GM20000 (cell line): ENCODE results near the gene ACMSD.

Source experiments
- DNase-seq: peaks from one replicate; pipeline ENCODE4 v3.0.0; 2012; ENCODE audit warnings: low spot score
- CTCF ChIP-seq: IDR thresholded peaks from 2 replicates; pipeline ENCODE4 v1.5.1; 2012; ENCODE audit warnings: mild to moderate bottlenecking, control low read depth; ENCODE audit errors: extremely low read depth, missing control alignments

The ACMSD gene

GRCh38 chr2:134838143-134838620 is at the start of gene ACMSD:
Gene ACMSD (plus strand): TSS chr2:134838616. CDS start chr2:134838683, 67 bp downstream.
- TF ChIP-seq CTCF, result no peak
- no peak for DNase-seq

GRCh38 chr2:134790487-134790886 is 47.9 kb upstream of the ACMSD start:
- DNase-seq, result no peak

DNA sequence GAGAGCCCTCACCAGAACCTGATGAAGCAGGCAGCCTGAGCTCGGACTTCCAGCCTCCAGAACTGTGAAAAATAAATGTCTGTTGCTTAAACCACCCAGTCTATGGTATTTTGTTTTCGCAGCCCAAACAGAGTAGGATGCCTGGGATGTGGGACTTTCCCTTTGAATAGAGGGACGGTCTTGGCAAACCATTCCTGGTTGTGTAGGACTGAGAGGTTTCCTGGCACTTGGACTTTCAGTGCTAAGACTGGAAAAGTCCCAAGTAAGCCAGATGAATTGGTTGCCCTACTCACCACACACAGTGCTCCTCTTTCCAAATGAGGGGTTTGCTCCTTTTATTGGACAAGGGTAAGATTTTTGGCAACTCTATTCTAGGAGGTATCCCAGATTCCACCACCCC is 46.8 kb upstream of the ACMSD start:
- DNase-seq, result no peak
- TF ChIP-seq CTCF, result no peak

More at GRCh38 chr2:134790487-134790886, 47.9 kb upstream of the ACMSD start:
- TF ChIP-seq CTCF, result no peak

DNA sequence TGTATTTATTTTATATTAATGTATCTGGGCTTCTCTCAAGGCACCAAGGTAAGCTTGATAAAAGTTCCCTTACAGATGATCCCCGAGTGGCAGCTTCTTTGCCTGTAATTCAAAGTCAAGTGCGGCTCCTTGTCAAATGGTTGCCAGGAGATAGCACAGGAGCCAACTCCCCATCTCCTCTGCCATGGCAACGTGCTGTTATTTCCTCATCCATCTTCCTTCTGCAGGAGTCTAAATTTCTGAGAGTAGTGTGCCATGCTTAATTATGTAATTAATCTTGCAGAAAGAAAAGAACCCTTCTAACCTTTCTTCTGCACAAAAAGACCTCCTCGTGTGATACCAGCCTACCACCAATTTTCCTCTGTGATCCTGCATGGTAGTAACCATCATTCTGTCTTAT is 46.2 kb upstream of the ACMSD start:
- no peak for DNase-seq
- TF ChIP-seq CTCF, result no peak

DNA sequence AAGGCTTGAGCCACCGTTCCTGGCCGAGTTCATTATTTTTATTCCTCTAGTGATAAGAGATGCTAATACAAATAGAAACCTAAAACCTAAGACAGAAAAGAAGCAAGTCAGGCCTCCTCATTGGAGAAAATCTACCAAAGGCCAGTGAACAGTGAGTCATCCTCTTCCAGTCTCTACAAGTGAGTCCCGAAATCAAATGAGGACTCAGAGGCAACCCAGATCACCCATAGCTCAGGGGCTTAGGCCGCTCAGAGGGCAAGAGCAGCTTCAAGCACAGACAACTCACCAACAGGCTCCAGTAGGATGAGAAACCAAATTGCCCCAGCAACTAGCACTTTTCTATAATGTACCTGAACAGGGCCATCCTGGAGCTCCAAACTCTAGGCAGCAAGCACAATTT is 42.7 kb upstream of the ACMSD start:
- no peak for TF ChIP-seq CTCF
- DNase-seq, result no peak

- no peak for TF ChIP-seq CTCF
- no peak for DNase-seq
Observed at GRCh38 chr2:134796373-134796772, 42.0 kb upstream of the ACMSD start.

DNA sequence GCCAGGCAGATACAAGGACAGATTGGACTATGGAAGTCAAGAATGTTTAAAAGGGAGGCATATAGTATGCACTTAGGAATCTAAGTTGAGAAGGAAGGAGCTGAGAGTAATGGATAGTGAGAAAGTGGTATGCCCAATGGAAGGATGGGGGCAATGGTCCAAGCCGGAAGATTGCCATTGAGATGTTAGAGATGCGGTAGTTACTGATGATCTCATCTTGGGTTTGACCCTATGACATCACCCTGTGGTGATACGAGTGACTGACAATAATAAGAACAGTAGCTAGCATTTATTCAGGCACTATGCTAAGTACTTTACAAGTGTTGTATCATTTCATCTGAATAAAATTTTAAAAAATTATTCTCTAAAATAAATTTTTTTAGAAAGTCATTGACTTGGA is 38.5 kb upstream of the ACMSD start:
- TF ChIP-seq CTCF, result no peak
- no peak for DNase-seq
